GM21619 (cell line): ENCODE results near the gene BCLAF1.

ENCODE experiments used
- ATAC-seq: cut with Tn5 transposase; IDR thresholded peaks from one replicate; pipeline ENCODE4 v1.9.1; 2021; ENCODE audit not compliant: unreplicated experiment

BCLAF1 gene, protein sequence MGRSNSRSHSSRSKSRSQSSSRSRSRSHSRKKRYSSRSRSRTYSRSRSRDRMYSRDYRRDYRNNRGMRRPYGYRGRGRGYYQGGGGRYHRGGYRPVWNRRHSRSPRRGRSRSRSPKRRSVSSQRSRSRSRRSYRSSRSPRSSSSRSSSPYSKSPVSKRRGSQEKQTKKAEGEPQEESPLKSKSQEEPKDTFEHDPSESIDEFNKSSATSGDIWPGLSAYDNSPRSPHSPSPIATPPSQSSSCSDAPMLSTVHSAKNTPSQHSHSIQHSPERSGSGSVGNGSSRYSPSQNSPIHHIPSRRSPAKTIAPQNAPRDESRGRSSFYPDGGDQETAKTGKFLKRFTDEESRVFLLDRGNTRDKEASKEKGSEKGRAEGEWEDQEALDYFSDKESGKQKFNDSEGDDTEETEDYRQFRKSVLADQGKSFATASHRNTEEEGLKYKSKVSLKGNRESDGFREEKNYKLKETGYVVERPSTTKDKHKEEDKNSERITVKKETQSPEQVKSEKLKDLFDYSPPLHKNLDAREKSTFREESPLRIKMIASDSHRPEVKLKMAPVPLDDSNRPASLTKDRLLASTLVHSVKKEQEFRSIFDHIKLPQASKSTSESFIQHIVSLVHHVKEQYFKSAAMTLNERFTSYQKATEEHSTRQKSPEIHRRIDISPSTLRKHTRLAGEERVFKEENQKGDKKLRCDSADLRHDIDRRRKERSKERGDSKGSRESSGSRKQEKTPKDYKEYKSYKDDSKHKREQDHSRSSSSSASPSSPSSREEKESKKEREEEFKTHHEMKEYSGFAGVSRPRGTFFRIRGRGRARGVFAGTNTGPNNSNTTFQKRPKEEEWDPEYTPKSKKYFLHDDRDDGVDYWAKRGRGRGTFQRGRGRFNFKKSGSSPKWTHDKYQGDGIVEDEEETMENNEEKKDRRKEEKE

DNA sequence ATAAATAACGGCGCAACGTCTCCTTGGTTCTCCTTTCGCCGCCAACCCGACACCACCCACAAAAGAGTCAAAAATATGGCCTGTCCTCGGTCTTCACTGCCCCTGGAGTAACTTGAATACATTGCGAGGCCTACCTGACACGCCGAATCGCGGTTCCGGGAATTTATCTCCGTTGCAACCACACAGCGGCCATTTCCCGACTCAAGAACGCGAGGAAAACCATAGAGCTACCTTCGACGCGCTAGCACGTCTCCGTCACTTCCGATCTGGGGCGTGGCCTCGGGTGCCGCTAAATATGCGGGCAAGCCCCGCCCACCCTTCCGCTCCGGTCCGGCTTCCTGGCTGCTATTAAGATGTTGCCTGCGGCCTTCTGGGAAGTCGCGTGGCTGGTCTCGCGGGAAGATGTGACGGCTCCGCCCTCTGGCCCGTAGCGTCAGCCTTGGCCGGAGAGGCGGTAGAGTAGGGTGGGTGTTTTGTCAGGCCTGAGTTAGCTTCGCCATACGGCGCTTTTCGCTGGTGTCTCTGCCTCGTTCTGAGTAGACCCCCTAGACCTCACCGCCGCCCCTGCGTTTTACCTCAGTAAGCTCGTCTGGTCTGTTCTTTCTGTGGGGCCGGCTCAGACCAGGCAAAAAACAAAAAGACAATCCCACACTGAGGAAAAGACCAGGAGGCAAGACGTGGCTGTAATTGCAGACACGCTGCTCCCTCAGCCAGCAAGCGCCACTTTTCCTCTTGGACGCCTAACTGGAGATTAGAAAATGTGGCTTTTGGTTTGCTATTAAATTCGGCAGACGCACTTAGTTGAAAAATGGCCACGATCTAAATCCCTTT lies at the start of gene BCLAF1:
Gene BCLAF1 (minus strand): TSS at position 268 of the 831 bp plus-strand sequence. CDS start 9,980 bp downstream, outside the sequence.
- peak; percentile 93 for ATAC-seq

GRCh38 chr6:136338486-136338885 lies 48.8 kb upstream of the BCLAF1 start:
- ATAC-seq: no peak

DNA sequence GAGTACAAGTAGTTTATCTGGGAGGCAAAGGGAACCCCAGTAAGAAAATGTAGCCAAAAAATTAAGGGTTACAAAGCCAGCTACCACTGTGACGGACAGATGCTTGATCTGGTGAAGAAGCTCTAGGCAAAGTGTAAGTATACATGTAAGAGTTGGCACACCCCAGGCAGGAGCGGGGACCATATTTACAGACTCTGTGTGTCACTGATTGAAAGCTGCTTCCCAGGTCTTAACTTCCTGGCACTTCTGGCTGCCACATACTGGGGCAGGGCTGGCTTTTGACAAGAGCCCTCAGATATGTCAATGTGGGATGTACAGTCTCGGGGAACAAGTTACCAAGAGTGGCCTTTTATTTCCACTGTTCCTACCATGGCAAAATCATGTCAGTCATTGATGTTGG lies 48.0 kb upstream of the BCLAF1 start:
- no peak for ATAC-seq

GRCh38 chr6:136337121-136337520 lies 47.5 kb upstream of the BCLAF1 start:
- ATAC-seq: no peak

DNA sequence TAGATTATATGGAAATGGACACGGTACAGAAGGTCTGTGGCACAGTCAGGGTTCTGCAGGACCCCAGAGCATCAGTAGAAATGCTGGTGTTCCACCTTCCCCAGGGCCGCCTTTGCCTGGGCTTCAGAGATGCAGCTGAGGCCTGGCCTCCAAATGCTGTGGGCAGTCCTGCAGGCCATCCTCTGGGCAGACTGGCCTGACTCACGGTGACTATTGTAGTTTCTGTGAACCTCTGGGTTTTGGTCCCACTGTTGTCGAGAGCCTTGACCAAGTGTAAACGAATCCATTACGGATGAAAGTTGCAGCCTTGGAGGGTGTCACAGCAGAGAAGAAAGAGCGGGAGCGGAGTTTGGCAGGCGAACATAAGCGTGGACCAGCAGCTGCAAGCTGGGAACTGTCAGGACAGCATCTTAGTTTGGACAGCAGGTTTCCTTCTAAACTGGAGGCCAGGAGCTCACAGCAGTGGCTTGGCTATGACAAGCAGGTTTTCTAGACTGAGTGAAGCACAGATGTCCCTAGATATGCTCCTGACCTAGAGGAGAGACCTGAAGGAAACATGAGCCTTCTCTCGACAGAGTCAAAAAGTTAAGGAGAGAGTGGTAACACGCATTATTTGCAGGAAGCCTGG lies 46.2 kb upstream of the BCLAF1 start:
- ATAC-seq: no peak

DNA sequence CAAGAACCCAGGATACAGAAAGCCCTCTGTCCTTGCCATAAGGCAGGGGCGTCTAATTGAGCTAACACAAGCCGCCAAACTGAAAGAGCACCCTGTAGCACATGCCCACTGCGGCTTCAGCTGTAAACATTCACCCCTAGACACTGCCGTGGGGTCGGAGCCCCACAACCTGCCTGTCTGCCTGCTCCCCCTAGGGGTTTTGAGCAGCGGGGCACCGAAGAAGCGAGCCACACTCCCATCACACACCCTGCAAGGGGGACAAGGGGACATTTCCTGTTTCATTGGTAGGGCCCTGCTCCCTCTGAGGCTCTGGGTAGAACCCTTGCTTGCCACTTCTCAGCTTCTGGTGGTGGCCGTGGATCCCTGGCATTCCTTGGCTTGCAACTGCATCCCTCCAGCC lies 45.2 kb upstream of the BCLAF1 start:
- ATAC-seq: no peak

GRCh38 chr6:136334465-136334846 lies 44.8 kb upstream of the BCLAF1 start:
- ATAC-seq: no peak

GRCh38 chr6:136333824-136334464 lies 44.3 kb upstream of the BCLAF1 start:
- ATAC-seq: no peak

DNA sequence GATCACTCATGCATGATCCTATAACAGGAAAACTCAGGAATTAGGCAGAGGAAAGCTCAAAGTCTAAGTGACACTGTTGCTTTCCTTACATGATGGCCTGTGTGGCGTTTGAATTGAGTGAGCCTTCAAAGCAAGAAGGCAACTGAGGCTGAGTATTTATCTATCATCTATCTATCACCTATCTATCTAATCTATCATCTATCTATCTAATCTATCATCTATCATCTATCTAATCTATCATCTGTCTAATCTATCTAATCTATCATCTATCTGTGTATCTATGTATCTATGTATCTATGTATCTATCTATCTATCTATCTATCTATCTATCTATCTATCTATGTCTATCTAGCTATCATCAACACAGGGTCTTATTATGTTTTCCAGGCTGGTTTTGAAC lies 41.8 kb upstream of the BCLAF1 start:
- no peak for ATAC-seq

- ATAC-seq: no peak
Observed at GRCh38 chr6:136330634-136331033, 41.0 kb upstream of the BCLAF1 start.

DNA sequence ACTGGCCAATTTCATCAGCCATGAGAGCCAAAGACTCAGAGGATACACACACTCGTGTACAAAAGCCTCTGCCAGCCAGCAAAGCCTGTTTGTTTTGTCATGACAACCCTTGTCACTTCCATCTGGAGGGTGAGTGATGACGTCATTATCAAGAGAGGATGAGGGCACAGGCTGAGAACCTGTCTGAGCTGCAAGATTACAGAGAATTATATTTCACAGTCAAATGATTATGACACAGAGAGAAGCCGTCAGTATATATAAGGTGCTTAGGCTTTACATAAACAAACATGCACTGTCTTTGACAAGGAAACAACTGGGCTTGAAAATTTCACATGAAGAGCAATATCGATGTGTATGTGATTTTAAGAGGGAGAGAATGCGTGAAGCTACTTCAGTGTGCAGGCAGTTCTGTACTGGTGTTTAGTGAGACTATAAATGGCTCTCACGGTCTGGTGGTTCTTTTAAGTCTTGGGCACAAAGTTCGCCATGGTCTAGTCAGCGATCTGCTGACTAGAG lies 36.5 kb upstream of the BCLAF1 start:
- no peak for ATAC-seq

DNA sequence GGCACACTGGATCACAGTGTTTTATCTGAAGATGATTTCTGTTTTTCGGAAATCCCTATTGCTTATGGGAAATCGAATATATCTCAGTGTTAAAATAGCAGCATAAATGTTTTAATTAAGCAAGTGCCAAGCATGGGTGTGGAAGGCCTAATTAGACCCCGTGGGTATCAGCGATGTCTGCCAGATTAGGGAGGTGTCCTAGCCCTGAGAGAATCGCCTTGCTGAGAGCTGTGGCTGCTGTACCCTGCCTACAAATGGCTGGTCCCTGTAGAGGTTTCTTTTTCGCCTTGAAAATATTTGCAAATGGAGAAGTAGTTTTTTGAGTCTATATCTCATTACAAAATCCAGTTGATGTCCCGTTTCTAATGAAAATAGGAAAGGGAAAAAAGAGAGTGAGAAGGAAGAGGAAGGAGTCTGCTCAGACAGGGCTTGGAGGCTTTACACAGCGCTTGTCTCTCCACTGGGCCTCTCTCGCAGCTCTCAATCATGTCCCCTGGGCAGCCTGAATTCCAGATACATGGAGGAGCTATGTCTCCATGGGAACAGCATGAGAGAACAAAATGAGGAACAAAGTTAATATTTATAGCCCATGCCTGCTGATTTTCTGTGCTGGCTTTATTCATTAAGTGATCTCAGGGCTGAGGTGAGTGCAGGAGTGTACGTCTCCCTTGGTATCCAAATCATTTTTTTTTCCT lies 35.2 kb upstream of the BCLAF1 start:
- no peak for ATAC-seq

DNA sequence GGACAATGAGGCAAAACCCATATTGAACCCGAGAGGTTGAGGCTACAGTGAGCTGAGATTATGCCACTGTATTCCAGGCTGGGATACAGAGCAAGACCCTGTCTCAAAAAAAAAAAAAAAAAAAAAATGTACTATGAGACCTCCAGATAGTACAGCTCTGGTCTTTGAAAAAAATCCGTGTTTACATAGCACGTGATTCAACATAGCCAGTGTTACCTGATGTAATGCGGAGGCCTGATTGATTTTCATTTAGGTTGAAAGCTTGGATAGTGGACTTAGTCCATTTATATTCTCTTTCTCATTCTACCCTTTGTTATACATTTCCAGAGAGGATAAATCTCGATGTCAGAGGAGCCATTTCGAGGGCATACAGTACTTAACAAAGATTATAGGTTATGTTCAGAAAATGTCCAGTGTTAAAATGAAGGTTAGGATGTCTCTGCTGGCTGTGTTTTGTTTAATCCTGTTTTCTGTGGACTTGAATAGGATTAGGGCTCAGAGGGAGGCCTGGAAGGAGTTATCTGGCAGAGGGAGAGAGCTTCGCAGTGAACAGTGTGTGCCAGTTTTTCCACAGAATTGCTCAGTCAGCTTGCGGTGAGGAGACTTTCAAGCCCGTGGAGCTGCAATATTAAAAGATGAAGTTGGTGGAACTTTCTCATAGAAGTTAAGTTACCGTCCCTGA lies 33.9 kb upstream of the BCLAF1 start:
- ATAC-seq: no peak

GRCh38 chr6:136319732-136320131 lies 30.1 kb upstream of the BCLAF1 start:
- ATAC-seq: no peak

GRCh38 chr6:136318676-136319075 lies 29.0 kb upstream of the BCLAF1 start:
- no peak for ATAC-seq

DNA sequence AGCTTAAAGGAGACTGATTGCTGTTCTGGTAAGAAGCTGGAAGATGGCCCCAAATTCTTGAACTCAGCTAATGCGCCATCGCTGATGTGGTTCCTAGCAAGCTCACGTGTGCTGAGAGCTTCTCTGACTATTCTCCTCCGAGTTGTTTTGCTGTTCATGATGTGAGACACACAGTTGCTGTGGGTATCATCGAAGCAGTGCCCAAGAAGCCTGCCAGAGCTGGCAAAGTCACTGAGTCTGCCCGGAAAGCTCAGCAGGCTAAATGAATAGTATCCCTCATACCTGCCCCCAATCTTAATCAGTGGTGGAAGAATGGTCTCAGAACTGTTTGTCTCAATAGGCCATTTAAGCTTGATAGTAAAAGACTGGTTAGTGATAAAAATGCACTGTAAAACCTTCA lies 28.3 kb upstream of the BCLAF1 start:
- no peak for ATAC-seq

DNA sequence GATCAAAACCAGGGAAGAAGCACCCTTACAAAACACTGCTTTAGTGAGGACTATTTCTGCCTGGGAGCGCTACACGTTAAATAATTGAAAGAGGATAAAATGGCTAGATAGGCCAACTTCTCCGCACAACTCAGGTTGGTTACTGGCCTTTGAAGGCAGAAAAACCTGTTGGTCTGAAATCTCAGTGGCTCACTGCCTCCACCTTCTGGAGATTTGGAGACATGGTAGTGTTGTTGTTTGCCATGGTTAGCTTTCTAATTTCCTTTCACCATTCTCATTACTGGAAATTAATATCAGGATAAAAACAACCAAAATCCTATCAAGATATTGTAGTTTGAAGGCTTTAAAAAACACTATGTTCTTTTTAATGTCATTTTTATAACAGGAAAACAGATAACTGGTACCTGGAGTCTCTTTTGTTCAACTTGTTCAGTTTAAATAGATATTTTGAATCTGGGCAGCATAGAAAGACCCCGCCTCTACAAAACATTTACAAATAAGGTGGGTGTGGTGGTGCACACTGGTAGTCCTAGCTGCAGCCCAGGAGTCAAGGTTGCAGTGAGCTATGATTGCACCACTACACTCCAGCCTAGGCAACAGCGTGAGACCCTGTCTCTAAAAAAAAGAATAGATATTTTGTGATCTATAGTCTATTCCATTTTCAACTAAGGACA lies 27.5 kb upstream of the BCLAF1 start:
- peak; percentile 76 for ATAC-seq

- ATAC-seq: no peak
Observed at GRCh38 chr6:136315594-136315993, 25.9 kb upstream of the BCLAF1 start.
